GOT3 (cell line): ENCODE data around the gene STT3B.

Experiments
- DNase-seq: peaks from one replicate; lab custom pipeline; 2025; ENCODE audit warnings: mixed read lengths; lab: John Stamatoyannopoulos, UW

The STT3B gene

GRCh38 chr3:31551646-31552045 is 18.9 kb downstream of the STT3B start:
- no peak for DNase-seq

- no peak for DNase-seq
These were observed 19.4 kb downstream of the STT3B start for GRCh38 chr3:31552103-31552502.

- no peak for DNase-seq
These were observed 20.5 kb downstream of the STT3B start for GRCh38 chr3:31553258-31553657.

- no peak for DNase-seq
These were observed 22.5 kb downstream of the STT3B start for GRCh38 chr3:31555204-31555603.

- DNase-seq = no peak
These were observed 27.3 kb downstream of the STT3B start for GRCh38 chr3:31559872-31560534.

- no peak for DNase-seq
These were observed 29.2 kb downstream of the STT3B start for GRCh38 chr3:31561891-31562290.

- no peak for DNase-seq
These were observed 29.8 kb downstream of the STT3B start for GRCh38 chr3:31562525-31562924.

GRCh38 chr3:31565288-31565687 is 32.6 kb downstream of the STT3B start:
- DNase-seq = no peak

GRCh38 chr3:31567036-31567435 is 34.3 kb downstream of the STT3B start:
- no peak for DNase-seq

- no peak for DNase-seq
These were observed 35.9 kb downstream of the STT3B start for GRCh38 chr3:31568649-31569048.

GRCh38 chr3:31571325-31571724 is 38.6 kb downstream of the STT3B start:
- no peak for DNase-seq

- no peak for DNase-seq
These were observed 39.7 kb downstream of the STT3B start for GRCh38 chr3:31572236-31573004.

- no peak for DNase-seq
These were observed 40.5 kb downstream of the STT3B start for GRCh38 chr3:31573036-31573779.

GRCh38 chr3:31575448-31575847 is 42.7 kb downstream of the STT3B start:
- no peak for DNase-seq

GRCh38 chr3:31576521-31576920 is 43.8 kb downstream of the STT3B start:
- DNase-seq = no peak

GRCh38 chr3:31577232-31577631 is 44.5 kb downstream of the STT3B start:
- no peak for DNase-seq

GRCh38 chr3:31579828-31580227 is 47.1 kb downstream of the STT3B start:
- DNase-seq = no peak

- DNase-seq = no peak
These were observed 47.9 kb downstream of the STT3B start for GRCh38 chr3:31580645-31581044.

- DNase-seq = no peak
These were observed 48.9 kb downstream of the STT3B start for GRCh38 chr3:31581660-31582059.

GRCh38 chr3:31589228-31589627 is 56.5 kb downstream of the STT3B start:
- DNase-seq = no peak

GRCh38 chr3:31590650-31591049 is 57.9 kb downstream of the STT3B start:
- no peak for DNase-seq

- no peak for DNase-seq
These were observed 60.0 kb downstream of the STT3B start for GRCh38 chr3:31592764-31593163.

GRCh38 chr3:31596176-31596575 is 63.5 kb downstream of the STT3B start:
- no peak for DNase-seq
